GM12892 (cell line): ENCODE results near the gene TIAM1.

ENCODE experiments used
- POLR2A ChIP-seq: IDR thresholded peaks from 2 replicates; pipeline ENCODE4 v1.6.1; 2011; ENCODE audit warnings: low read depth, low read length, control low read depth
- POLR2AphosphoS5 ChIP-seq: IDR thresholded peaks from 2 replicates; pipeline ENCODE4 v1.6.1; 2011; ENCODE audit warnings: low read depth, low read length, control low read depth

- TF ChIP-seq POLR2AphosphoS5 = no peak
- no peak for TF ChIP-seq POLR2A
Measured at GRCh38 chr21:31329456-31330143, 14.5 kb downstream of the TIAM1 start.
